ENCODE measurements around the gene TMPRSS9. TPM values are rescaled to one million over a fixed set of nuclear protein-coding genes. Genes with fewer than 3 reads are reported as not detected.

Gene TMPRSS9
- polyA plus RNA-seq, 1 donor (not counting 4 experiments of a cell fraction or from before 2014, with no cell fraction given): not detected

- H3K4me3 ChIP-seq (ENCODE audit: control insufficient read depth in 2 of 3, extremely low read depth in 1 of 3, insufficient read depth in 2 of 3, low read depth in 1 of 3, low read length in 3 of 3): no peak overlapping the region
- TF ChIP-seq EZH2 (IDR thresholded peaks at IDR 0.05; ENCODE audit: low read length) (no peak), CTCF (optimal IDR thresholded peaks at IDR 0.05 in 1 of 3, IDR thresholded peaks at IDR 0.05 in 1 of 3, conservative IDR thresholded peaks at IDR 0.05 in 1 of 3; ENCODE audit: extremely low read depth in 1 of 3, insufficient read depth in 2 of 3, low read length in 3 of 3) (no peak)
- H3K4me2 ChIP-seq (ENCODE audit: control insufficient read depth, extremely low read depth, insufficient read depth, low read depth, low read length): no peak overlapping the region
- H4K20me1 ChIP-seq (ENCODE audit: control insufficient read depth, extremely low read depth, insufficient read depth, low read length): peaks cover 8% of the 10 kb centered on the region
- H3K9me1 ChIP-seq (ENCODE audit: control insufficient read depth, extremely low read depth, insufficient read depth, low read length): peaks cover 3% of the 10 kb centered on the region
- no peaks in the 10 kb centered on the region for H3K27me3 ChIP-seq (ENCODE audit: control insufficient read depth, extremely low read depth, insufficient read depth, low read length)
- no peaks in the 10 kb centered on the region for H3K4me1 ChIP-seq (ENCODE audit: control insufficient read depth, extremely low read depth, insufficient read depth, low read length)
- no peak overlapping the region for H2AFZ ChIP-seq (ENCODE audit: control insufficient read depth, low read length)
- no peak overlapping the region for H3K27ac ChIP-seq (ENCODE audit: control insufficient read depth, insufficient read depth, low read length)
- dilution Hi-C loops (cut with MboI; ENCODE audit: extremely low pct_ligation_motif_present, low sequenced_read_pairs): no loop called here
- no peaks in the 10 kb centered on the region for H3K9me3 ChIP-seq (ENCODE audit: control insufficient read depth, low read depth, low read length)
- H3K79me2 ChIP-seq (ENCODE audit: control insufficient read depth, insufficient read depth, low read length): peaks cover 36% of the 10 kb centered on the region
- H3K9ac ChIP-seq (ENCODE audit: control insufficient read depth, extremely low read depth, insufficient read depth, low read length): no peak overlapping the region
- DNase-seq (ENCODE audit: low read depth, low spot score): no peak
- no peak for FAIRE-seq
- peaks cover 0 to 3% of the 10 kb centered on the region in 2 experiments for H3K36me3 ChIP-seq (ENCODE audit: control insufficient read depth in 2 of 2, extremely low read depth in 1 of 2, insufficient read depth in 2 of 2, low read length in 2 of 2)
Measured at GRCh38 chr19:2335848-2336247, 24.2 kb upstream of the TMPRSS9 start.

- DNase-seq (ENCODE audit: low read depth, low spot score) (no peak), FAIRE-seq (no peak)
- no peaks in the 10 kb centered on the region for H3K27me3 ChIP-seq (ENCODE audit: control insufficient read depth, extremely low read depth, insufficient read depth, low read length)
- TF ChIP-seq CTCF (optimal IDR thresholded peaks at IDR 0.05 in 1 of 3, IDR thresholded peaks at IDR 0.05 in 1 of 3, conservative IDR thresholded peaks at IDR 0.05 in 1 of 3; ENCODE audit: extremely low read depth in 1 of 3, insufficient read depth in 2 of 3, low read length in 3 of 3) (no peak), EZH2 (IDR thresholded peaks at IDR 0.05; ENCODE audit: low read length) (no peak)
- no peaks in the 10 kb centered on the region for H3K9me3 ChIP-seq (ENCODE audit: control insufficient read depth, low read depth, low read length)
- H3K4me2 ChIP-seq (ENCODE audit: control insufficient read depth, extremely low read depth, insufficient read depth, low read depth, low read length): no peak overlapping the region
- dilution Hi-C loops (cut with MboI; ENCODE audit: extremely low pct_ligation_motif_present, low sequenced_read_pairs): no loop called here
- H3K9ac ChIP-seq (ENCODE audit: control insufficient read depth, extremely low read depth, insufficient read depth, low read length): no peak overlapping the region
- no peaks in the 10 kb centered on the region for H3K4me1 ChIP-seq (ENCODE audit: control insufficient read depth, extremely low read depth, insufficient read depth, low read length)
- H2AFZ ChIP-seq (ENCODE audit: control insufficient read depth, low read length): no peak overlapping the region
- H4K20me1 ChIP-seq (ENCODE audit: control insufficient read depth, extremely low read depth, insufficient read depth, low read length): peaks cover 5% of the 10 kb centered on the region
- H3K27ac ChIP-seq (ENCODE audit: control insufficient read depth, insufficient read depth, low read length): no peak overlapping the region
- H3K79me2 ChIP-seq (ENCODE audit: control insufficient read depth, insufficient read depth, low read length): peaks cover 28% of the 10 kb centered on the region
- H3K9me1 ChIP-seq (ENCODE audit: control insufficient read depth, extremely low read depth, insufficient read depth, low read length): peaks cover 3% of the 10 kb centered on the region
- H3K4me3 ChIP-seq (ENCODE audit: control insufficient read depth in 2 of 3, extremely low read depth in 1 of 3, insufficient read depth in 2 of 3, low read depth in 1 of 3, low read length in 3 of 3): no peak overlapping the region
- peaks cover 1 to 3% of the 10 kb centered on the region in 2 experiments for H3K36me3 ChIP-seq (ENCODE audit: control insufficient read depth in 2 of 2, extremely low read depth in 1 of 2, insufficient read depth in 2 of 2, low read length in 2 of 2)
Measured at GRCh38 chr19:2336528-2337328, 23.3 kb upstream of the TMPRSS9 start.
